GM13976 (cell line): ENCODE data around the gene PANX2.
A peak's percentile ranks its signal among the peaks of the same experiment; 100 is the strongest.
"Not testable (repeated sequence)": the region's sequence is repeated elsewhere in the genome, so short reads cannot be mapped to it uniquely, and the experiment has no call there.

Experiments used
- DNase-seq: peaks from one replicate; pipeline ENCODE4 v3.0.0; 2012; ENCODE audit warnings: low spot score
- CTCF ChIP-seq: IDR thresholded peaks from 2 replicates; pipeline ENCODE4 v1.5.1; 2012; ENCODE audit warnings: borderline replicate concordance, mild to moderate bottlenecking; ENCODE audit not compliant: insufficient read depth; ENCODE audit errors: extremely low read depth, missing control alignments, control extremely low read depth
- in situ Hi-C: fragments of 300-500 bp; cut with MboI; formaldehyde crosslinking; loops from one replicate; pipeline ENCODE4 v1.12.0; 2022; ENCODE audit warnings: low sequenced_read_pairs, mixed read lengths, inconsistent platforms; ENCODE audit not compliant: unreplicated experiment

PANX2 gene

GRCh38 chr22:50146439-50147238 lies 23.9 kb upstream of the PANX2 start:
- TF ChIP-seq CTCF: peak; percentile 36
- in situ Hi-C loops: no loop called here
- DNase-seq: peak; percentile 55

- in situ Hi-C loops, DNase-seq: not testable (repeated sequence)
These were observed 23.0 kb upstream of the PANX2 start for GRCh38 chr22:50147258-50148165.

GRCh38 chr22:50148166-50148500 lies 22.4 kb upstream of the PANX2 start:
- no peak for DNase-seq
- TF ChIP-seq CTCF: no peak

GRCh38 chr22:50148991-50149721 lies 21.4 kb upstream of the PANX2 start:
- DNase-seq: peak; percentile 96
- peak; percentile 85 for TF ChIP-seq CTCF
- in situ Hi-C loops: no loop called here

More at GRCh38 chr22:50148166-50148500, 22.4 kb upstream of the PANX2 start:
- in situ Hi-C loops: no loop called here

- in situ Hi-C loops: loop anchor here (10.0 kb wide), 1 partner anchor 54 kb away; the partner anchor contains the start of gene SELENOO
- no peak for TF ChIP-seq CTCF
- no peak for DNase-seq
These were observed 20.1 kb upstream of the PANX2 start for GRCh38 chr22:50150161-50151129.
